Epithelial cell of proximal tubule (primary cell): ENCODE measurements around the gene COG1. TPM values are rescaled to one million over a fixed set of nuclear protein-coding genes. Genes with fewer than 3 reads are reported as not detected.

Source experiments
- DNase-seq: peaks from one replicate; pipeline ENCODE4 v3.0.0-alpha.2; 2011; ENCODE audit warnings: low read depth
- H3K4me3 ChIP-seq: 2 replicates; pipeline ENCODE4 v1.5.1; 2011; ENCODE audit warnings: low read depth, mild to moderate bottlenecking, low read length
- total RNA-seq: library from RNA; depleted of rRNA; stranded (reverse); fragments of >200 nt; gene quantifications from 2 replicates; pipeline ENCODE4 v1.2.3, GENCODE V29; 2015
- TF ChIP-seq, protein P1 (sequence below): conservative IDR thresholded peaks from 2 replicates; pipeline ENCODE4 v1.5.1; 2012; ENCODE audit warnings: low read depth, mild to moderate bottlenecking, low read length

Gene COG1
- total RNA-seq, 1 donor from 2014 or later, result 11.6 TPM

DNA sequence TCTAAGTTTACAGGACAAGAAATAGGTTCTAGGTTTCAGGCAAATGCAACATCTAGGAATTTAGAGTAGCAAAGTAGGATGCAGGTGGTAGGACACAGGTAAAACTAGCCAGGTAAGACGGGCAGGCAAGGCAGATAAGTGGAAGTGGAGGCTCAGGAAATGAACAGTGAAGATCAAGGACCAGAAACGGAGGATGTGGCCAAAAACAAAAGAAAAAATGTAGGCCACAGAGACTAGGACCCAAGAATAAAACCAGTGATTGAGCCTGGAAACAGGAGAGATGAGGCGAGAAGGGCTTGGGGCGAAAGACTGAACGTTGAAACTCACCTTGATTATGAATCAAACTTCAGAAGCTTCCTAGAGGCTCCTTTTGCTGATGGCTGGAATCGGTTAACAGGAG lies 44.9 kb downstream of the COG1 start:
- TF ChIP-seq, protein P1, sequence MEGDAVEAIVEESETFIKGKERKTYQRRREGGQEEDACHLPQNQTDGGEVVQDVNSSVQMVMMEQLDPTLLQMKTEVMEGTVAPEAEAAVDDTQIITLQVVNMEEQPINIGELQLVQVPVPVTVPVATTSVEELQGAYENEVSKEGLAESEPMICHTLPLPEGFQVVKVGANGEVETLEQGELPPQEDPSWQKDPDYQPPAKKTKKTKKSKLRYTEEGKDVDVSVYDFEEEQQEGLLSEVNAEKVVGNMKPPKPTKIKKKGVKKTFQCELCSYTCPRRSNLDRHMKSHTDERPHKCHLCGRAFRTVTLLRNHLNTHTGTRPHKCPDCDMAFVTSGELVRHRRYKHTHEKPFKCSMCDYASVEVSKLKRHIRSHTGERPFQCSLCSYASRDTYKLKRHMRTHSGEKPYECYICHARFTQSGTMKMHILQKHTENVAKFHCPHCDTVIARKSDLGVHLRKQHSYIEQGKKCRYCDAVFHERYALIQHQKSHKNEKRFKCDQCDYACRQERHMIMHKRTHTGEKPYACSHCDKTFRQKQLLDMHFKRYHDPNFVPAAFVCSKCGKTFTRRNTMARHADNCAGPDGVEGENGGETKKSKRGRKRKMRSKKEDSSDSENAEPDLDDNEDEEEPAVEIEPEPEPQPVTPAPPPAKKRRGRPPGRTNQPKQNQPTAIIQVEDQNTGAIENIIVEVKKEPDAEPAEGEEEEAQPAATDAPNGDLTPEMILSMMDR, result no peak
- no peak overlapping the region for H3K4me3 ChIP-seq
- DNase-seq, result no peak

DNA sequence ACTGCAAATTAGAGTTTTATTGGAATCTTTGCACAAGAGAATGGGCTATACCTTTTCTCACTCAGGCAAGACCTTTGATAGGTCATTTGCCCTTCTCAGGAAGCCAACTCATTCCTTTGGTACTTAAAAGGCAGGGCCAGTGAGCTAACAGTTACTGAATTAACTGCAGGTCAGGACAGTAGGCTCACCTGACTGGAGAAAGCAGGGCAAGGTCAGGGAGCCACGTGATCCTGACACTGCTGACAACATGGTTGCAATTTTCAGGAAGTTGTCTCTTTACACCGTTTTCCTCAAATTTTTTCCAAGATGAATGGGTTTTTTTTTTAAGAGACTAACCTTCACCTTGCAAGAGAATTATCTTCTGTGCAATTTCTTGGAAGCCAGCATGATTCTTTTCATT lies 47.7 kb downstream of the COG1 start:
- DNase-seq, result no peak
- TF ChIP-seq, protein P1, result no peak
- no peak overlapping the region for H3K4me3 ChIP-seq

DNA sequence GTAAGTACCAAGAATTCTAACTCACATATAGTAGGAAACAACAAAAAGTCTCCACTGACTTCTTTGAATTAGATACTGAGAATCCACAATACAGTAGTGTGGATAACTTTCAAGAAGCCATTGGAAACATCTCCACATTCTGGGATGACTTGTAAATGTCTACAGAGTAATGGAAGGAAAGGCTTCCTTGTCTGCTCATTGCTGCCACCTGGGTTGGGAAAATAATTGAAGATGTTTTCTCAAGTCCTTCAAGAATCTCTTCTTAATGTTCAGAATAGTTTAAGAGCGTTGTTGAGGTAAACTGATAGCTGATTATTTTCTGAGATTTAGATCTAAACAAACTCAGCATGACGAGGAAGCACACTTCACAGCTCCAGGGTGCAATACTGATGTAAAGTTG lies 54.9 kb downstream of the COG1 start:
- TF ChIP-seq, protein P1, result peak; percentile 42
- DNase-seq, result no peak
- H3K4me3 ChIP-seq, result no peak overlapping the region

DNA sequence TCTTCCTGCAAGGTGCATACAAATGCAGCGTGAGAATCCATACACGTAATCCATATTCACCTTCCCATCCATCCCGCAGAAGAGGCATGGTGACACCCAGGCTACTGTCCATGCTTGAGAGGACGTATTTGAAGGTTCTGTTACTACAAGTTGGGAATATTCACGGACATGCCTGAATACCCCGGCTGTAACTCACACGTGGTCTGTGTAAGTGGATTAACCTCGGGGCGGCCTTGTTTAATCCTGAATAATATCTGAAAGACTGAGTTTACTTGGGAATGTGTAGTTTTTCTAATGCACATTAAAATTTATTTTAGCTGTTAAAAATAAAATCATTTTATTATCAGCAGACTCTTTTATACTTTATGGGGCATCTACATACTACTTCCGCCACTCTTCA lies 55.7 kb downstream of the COG1 start:
- TF ChIP-seq, protein P1, result no peak
- H3K4me3 ChIP-seq, result no peak overlapping the region
- no peak for DNase-seq

DNA sequence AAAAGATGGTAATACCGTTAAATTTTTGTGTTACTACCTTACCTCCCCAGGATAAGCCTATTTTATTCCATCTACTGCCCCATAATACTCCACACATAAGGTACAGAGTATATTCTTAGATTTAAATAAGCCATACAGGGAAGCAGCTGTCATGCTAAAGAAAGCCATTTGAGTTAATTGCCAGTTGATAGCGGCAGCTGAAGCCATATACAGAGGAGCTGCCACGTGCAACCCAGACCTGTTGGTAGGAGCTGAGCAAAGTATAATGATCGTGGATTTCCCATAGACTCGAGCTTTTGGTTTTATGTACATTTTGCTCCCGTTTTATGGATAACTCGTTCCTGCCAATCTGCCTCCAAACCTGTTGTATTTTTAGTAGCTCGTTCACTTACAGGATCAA lies 56.8 kb downstream of the COG1 start:
- TF ChIP-seq, protein P1, result no peak
- no peak overlapping the region for H3K4me3 ChIP-seq
- DNase-seq, result no peak

DNA sequence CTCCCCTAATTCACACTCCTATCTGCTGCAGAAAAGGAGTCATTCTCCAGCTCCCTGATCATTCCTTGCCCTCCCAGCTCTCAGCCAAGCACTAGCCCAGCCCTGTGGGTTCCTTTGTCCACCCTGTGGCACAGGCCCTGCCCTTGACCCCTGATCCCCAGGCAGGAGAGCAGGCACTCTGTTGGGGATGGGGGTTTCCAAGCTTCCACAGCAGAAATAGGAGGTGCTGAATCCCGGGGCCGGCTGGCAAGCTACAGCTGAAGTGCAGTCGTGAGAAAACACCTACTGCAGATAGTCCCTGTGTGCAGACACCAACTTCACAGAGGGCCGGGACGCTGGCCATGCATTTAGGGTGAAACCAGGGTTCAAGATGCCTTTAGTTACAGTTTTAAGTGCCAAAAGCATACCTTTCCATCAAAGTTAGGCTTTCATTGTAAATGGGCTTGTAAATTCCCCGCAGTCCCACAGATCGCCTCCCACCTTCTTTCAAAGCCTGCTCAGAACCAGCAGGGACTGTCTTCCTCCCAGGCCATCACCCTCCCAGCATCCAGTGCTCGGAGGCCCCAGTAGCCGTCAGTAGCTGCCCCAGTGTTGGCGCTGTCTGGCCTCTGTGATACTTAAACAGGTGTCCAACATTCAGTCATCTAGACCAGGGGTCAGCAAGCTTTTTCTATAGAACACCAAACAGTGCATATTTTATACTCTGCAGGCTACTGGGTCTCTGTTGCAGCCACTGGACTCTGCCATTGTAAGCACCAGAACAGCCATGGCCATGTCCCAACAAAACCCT lies 58.2 kb downstream of the COG1 start:
- TF ChIP-seq, protein P1, result no peak
- no peak for DNase-seq
- no peak overlapping the region for H3K4me3 ChIP-seq

DNA sequence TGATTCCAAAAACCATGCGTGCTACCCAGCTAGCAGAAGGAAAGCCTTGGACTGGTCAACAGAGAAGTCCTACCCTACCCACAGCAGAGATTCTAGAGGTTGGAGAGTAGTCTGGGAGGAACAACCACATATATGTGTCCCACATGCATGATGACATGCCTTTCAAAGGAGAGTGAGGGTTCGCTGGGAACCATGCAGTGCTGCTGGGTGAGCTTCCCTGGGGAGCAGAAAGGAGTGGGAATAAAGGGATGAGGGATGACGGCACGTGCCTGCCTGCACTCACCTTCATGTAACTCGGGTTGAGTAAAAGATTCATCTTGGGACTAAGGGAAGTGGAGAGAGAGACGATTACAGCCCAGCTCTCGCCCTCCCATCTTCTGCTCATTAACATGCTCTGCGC lies 59.0 kb downstream of the COG1 start:
- H3K4me3 ChIP-seq, result no peak overlapping the region
- TF ChIP-seq, protein P1, result no peak
- DNase-seq, result no peak
